ENCODE data around the gene PHOSPHO2. TPM values are rescaled to one million over a fixed set of nuclear protein-coding genes. Genes with fewer than 3 reads are reported as not detected.

Gene PHOSPHO2
- total and polyA plus RNA-seq, 9 of the 15 experiments (the other 6 are each of a cell fraction or from before 2014, with no cell fraction given), result 7.8 to 19.1 (median 11.7) TPM

- POLR2A ChIA-PET, result interaction anchor here (0.7 to 5.3 kb wide), 10 partner anchors 10 to 599 kb away, joined by 3 to 45 read pairs (median 4); partner anchors contain the start of gene KLHL23
- Histone ChIP-seq H3K9ac (ENCODE audit: insufficient read depth in 1 of 2, low read depth in 2 of 2, low read length in 2 of 2) (peak overlapping the region; percentile 88 to 92), H3K9me1 (ENCODE audit: control insufficient read depth, insufficient read depth, low read length) (no peaks in the 10 kb centered on the region), H3K79me2 (ENCODE audit: control insufficient read depth, insufficient read depth, low read length) (peaks cover 15% of the 10 kb centered on the region), H3K4me2 (ENCODE audit: insufficient read depth, low read length) (peak overlapping the region; percentile 97), H4K20me1 (replicated peaks; ENCODE audit: control insufficient read depth, insufficient read depth, low read length) (no peaks in the 10 kb centered on the region), H2AFZ (ENCODE audit: low read depth, low read length) (peak overlapping the region; percentile 97), H3K27ac (ENCODE audit: extremely low read depth, low read depth, low read length) (peak overlapping the region; percentile 88), H3K36me3 (ENCODE audit: control insufficient read depth, insufficient read depth, low read length) (peaks cover 27% of the 10 kb centered on the region), H3K9me3 (replicated peaks; ENCODE audit: control insufficient read depth, insufficient read depth, low read depth, low read length) (peaks cover 2% of the 10 kb centered on the region; the same call in 1 of the 2 replicates), H3K4me3 (peak overlapping the region; percentile 76), H3K4me1 (replicated peaks in 1 of 2; ENCODE audit: control insufficient read depth in 2 of 2, insufficient read depth in 2 of 2, low read length in 2 of 2) (peaks cover 9 to 14% of the 10 kb centered on the region in 2 experiments), H3K27me3 (ENCODE audit: control insufficient read depth in 2 of 2, insufficient read depth in 2 of 2, low read length in 2 of 2) (no peaks in the 10 kb centered on the region)
- DNase-seq (ENCODE audit: extremely low read depth in 1 of 4, low spot score in 3 of 4) (no peak), FAIRE-seq (peak; percentile 23), ATAC-seq (no peak; the same call in 2 of the 3 replicates)
- WGBS (ENCODE audit: insufficient coverage, low coverage, missing lambda C conversion rate), result 4% methylated on average over 8 of the region's 8 CpGs
- CTCF ChIA-PET (ENCODE audit: low intra/inter-chr PET ratio), result no interaction called here
- intact Hi-C loops (cut with micrococcal nuclease), result loop anchor here (1.0 to 5.0 kb wide), 2 partner anchors 30 to 58 kb away; no protein-coding TSS in a partner anchor
- in situ Hi-C loops (cut with MboI), result loop anchor here (5.0 kb wide), 1 partner anchor 108 kb away; no protein-coding TSS in a partner anchor
- no TSS peak for BruUV-seq (replicated peaks)
- TF ChIP-seq XRCC3 (IDR thresholded peaks at IDR 0.05) (no peak), SMARCE1 (IDR thresholded peaks at IDR 0.05) (peak; percentile 26; the same call in 1 of the 2 replicates), GATAD2B (IDR thresholded peaks at IDR 0.05; ENCODE audit: borderline replicate concordance) (no peak), MEIS2 (IDR thresholded peaks at IDR 0.05; ENCODE audit: partially characterized antibody) (no peak), TGIF2 (CRISPR knock-in tag; IDR thresholded peaks at IDR 0.05) (peak; percentile 8; the same call in 1 of the 2 replicates), ZNF347 (CRISPR knock-in tag; IDR thresholded peaks at IDR 0.05; ENCODE audit: low read depth) (no peak), ELF1 (tag; IDR thresholded peaks at IDR 0.05) (0 out of 2 replicates have a peak, but pooled peaks have one; percentile 33), HDAC3 (IDR thresholded peaks at IDR 0.05; ENCODE audit: borderline replicate concordance, partially characterized antibody) (peak; percentile 24), E2F8 (IDR thresholded peaks at IDR 0.05; ENCODE audit: low read depth, partially characterized antibody) (peak; percentile 9), NBN (IDR thresholded peaks at IDR 0.05; ENCODE audit: low read depth) (no peak), DIDO1 (tag; IDR thresholded peaks at IDR 0.05; ENCODE audit: low read depth) (no peak), GTF2E2 (tag; IDR thresholded peaks at IDR 0.05) (peak; percentile 36; the same call in 1 of the 2 replicates), CTCF (IDR thresholded peaks at IDR 0.05 in 2 of 3, conservative IDR thresholded peaks at IDR 0.05 in 1 of 3; ENCODE audit: insufficient read depth in 2 of 3, low read depth in 1 of 3, low read length in 3 of 3) (no peak), MBD1 (CRISPR knock-in tag; IDR thresholded peaks at IDR 0.05) (no peak), KDM1A (IDR thresholded peaks at IDR 0.05) (0 out of 4 replicates have a peak, but pooled peaks of 1 of the 2 experiments have one; percentile 10), SMARCA4 (IDR thresholded peaks at IDR 0.05) (0 out of 2 replicates have a peak, but pooled peaks have one; percentile 8), NONO (IDR thresholded peaks at IDR 0.05; ENCODE audit: low read depth in 2 of 2, low read length in 1 of 2) (0 out of 4 replicates have a peak, but pooled peaks of 1 of the 2 experiments have one; percentile 2)
Observed at GRCh38 chr2:169694894-169695260, 608 bp downstream of the PHOSPHO2 start.
